ENCODE measurements around the gene TNNI2. TPM values are rescaled to one million over a fixed set of nuclear protein-coding genes. Genes with fewer than 3 reads are reported as not detected.

Gene TNNI2
- not detected in 2 replicates for total RNA-seq

GRCh38 chr11:1838426-1839144 lies at the start of gene TNNI2:
Gene TNNI2 (plus strand): TSS chr11:1838981. CDS start chr11:1839697, 716 bp downstream.

GRCh38 chr11:1834779-1835670 lies 3.8 kb upstream of the TNNI2 start, which contains the start of gene SYT8:
Gene SYT8 (plus strand): TSS chr11:1834990. CDS start chr11:1835106, 116 bp downstream.

GRCh38 chr11:1852877-1853276 lies 14.1 kb downstream of the TNNI2 start, which contains the start of gene LSP1:
Gene LSP1 (plus strand): TSS chr11:1853084. CDS start chr11:1853145, 61 bp downstream.

Other genes with a start within 250 kb of the TNNI2 start
- gene KRTAP5-2, start 240.7 kb upstream of the TNNI2 start, total RNA-seq: not detected in 2 replicates
- gene KRTAP5-3, start 230.5 kb upstream of the TNNI2 start, total RNA-seq: not detected in 2 replicates
- not detected in 2 replicates for gene KRTAP5-4, start 216.8 kb upstream of the TNNI2 start, total RNA-seq
- not detected in 2 replicates for gene KRTAP5-5, start 209.2 kb upstream of the TNNI2 start, total RNA-seq
- gene KRTAP5-6, start 141.8 kb upstream of the TNNI2 start, total RNA-seq: not detected in 2 replicates
- 1.0 and 1.5 TPM in 2 replicates for gene IFITM10, start 88.4 kb upstream of the TNNI2 start, total RNA-seq
- 263 and 424 TPM in 2 replicates for gene CTSD, start 75.1 kb upstream of the TNNI2 start, total RNA-seq
- not detected in 2 replicates for gene SYT8, start 4.0 kb upstream of the TNNI2 start, total RNA-seq
- 2.0 and 2.7 TPM in 2 replicates for gene LSP1, start 14.1 kb downstream of the TNNI2 start, total RNA-seq
- gene PRR33, start 52.9 kb downstream of the TNNI2 start, total RNA-seq: not detected in 2 replicates
- gene TNNT3, start 80.7 kb downstream of the TNNI2 start, total RNA-seq: not detected in 2 replicates
- 40.4 and 48.7 TPM in 2 replicates for gene MRPL23, start 108.4 kb downstream of the TNNI2 start, total RNA-seq
- 4.6 and 70.7 TPM in 2 replicates for gene H19, start 158.9 kb downstream of the TNNI2 start, total RNA-seq